ENCODE results near the gene RTKN. TPM values are rescaled to one million over a fixed set of nuclear protein-coding genes. Genes with fewer than 3 reads are reported as not detected.

Gene RTKN
- total and polyA plus RNA-seq, 2 of the 13 experiments (the other 11 are each of a cell fraction or from before 2014, with no cell fraction given): 159 to 166 TPM

GRCh38 chr2:74462054-74462785 lies 20.5 kb upstream of the RTKN start:
- no peaks in the 10 kb centered on the region for H3K9me3 ChIP-seq (ENCODE audit: low read length)
- peaks cover 1 to 24% of the 10 kb centered on the region in 2 experiments for H3K36me3 ChIP-seq (replicated peaks in 1 of 2; ENCODE audit: control insufficient read depth in 1 of 2, insufficient read depth in 2 of 2, low read length in 2 of 2)
- H3K79me2 ChIP-seq (ENCODE audit: insufficient read depth, low read length): peaks cover 36% of the 10 kb centered on the region
- H3K4me2 ChIP-seq (ENCODE audit: low read depth, low read length): no peak overlapping the region
- H3K9ac ChIP-seq (ENCODE audit: insufficient read depth, low read depth, low read length): no peak overlapping the region
- peak overlapping the region; percentile 1 for H3K27ac ChIP-seq (ENCODE audit: extremely low read length, insufficient read depth, low read length)
- TF ChIP-seq AGO2 (optimal IDR thresholded peaks at IDR 0.05; ENCODE audit: low read depth, low read length): peak; percentile 62
- 0 out of 2 replicates have a peak, but pooled peaks have one; percentile 60 for TF ChIP-seq ZNF747 (CRISPR knock-in tag; IDR thresholded peaks at IDR 0.05; ENCODE audit: borderline replicate concordance)
- TF ChIP-seq, protein P1, sequence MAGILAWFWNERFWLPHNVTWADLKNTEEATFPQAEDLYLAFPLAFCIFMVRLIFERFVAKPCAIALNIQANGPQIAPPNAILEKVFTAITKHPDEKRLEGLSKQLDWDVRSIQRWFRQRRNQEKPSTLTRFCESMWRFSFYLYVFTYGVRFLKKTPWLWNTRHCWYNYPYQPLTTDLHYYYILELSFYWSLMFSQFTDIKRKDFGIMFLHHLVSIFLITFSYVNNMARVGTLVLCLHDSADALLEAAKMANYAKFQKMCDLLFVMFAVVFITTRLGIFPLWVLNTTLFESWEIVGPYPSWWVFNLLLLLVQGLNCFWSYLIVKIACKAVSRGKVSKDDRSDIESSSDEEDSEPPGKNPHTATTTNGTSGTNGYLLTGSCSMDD (CRISPR knock-in tag; IDR thresholded peaks at IDR 0.05): no peak
- 97% methylated on average over 19 of the region's 20 CpGs for WGBS (ENCODE audit: low lambda C conversion rate)
- no peak overlapping the region for H2AFZ ChIP-seq (ENCODE audit: low read length)
- in situ Hi-C loops (cut with HindIII; ENCODE audit: extremely low pct_ligation_motif_present, low pct_unique_long_range_greater_than_20kb) (no loop called here), intact Hi-C loops (cut with micrococcal nuclease; ENCODE audit: unreplicated experiment) (no loop called here)
- ChIA-PET CTCF (ENCODE audit: low intra/inter-chr PET ratio, low total read pairs) (interaction anchor here (1.4 kb wide), 1 partner anchor 70 kb away, joined by 5 read pairs; no protein-coding TSS in a partner anchor), POLR2A (interaction anchor here (0.7 to 12.4 kb wide), 11 partner anchors 9 to 68 kb away, joined by 3 to 342 read pairs (median 6); partner anchors contain the start of genes AUP1, CCDC142, HTRA2 and MRPL53)
- no peak for DNase-seq (ENCODE audit: low spot score)
- BruUV-seq (replicated peaks): no TSS peak
- no peak for FAIRE-seq
- H4K20me1 ChIP-seq (ENCODE audit: insufficient read depth, low read length): peaks cover 4% of the 10 kb centered on the region; the same call in 1 of the 2 replicates
- peaks cover 34% of the 10 kb centered on the region for H3K4me1 ChIP-seq (ENCODE audit: insufficient read depth, low read length)
- H3K4me3 ChIP-seq (replicated peaks in 1 of 3; ENCODE audit: insufficient read depth in 1 of 3, low read depth in 2 of 3, low read length in 3 of 3): no peak overlapping the region
- ATAC-seq: no peak
- no peaks in the 10 kb centered on the region; a peak in 1 of 5 replicates for H3K27me3 ChIP-seq (ENCODE audit: control insufficient read depth in 1 of 2, insufficient read depth in 2 of 2, low read length in 2 of 2)
